Endothelial cell (in vitro differentiated cells): ENCODE data around the gene STH. TPM values are rescaled to one million over a fixed set of nuclear protein-coding genes. Genes with fewer than 3 reads are reported as not detected.

Experiments
- DNase-seq: peaks from one replicate; pipeline ENCODE4 v3.0.0; 2021; ENCODE audit warnings: low spot score
- H3K27ac Mint-ChIP-seq: one replicate; pipeline ENCODE4 v1.8.0; 2021; ENCODE audit warnings: mixed read lengths, inconsistent platforms; ENCODE audit not compliant: unreplicated experiment
- H3K27me3 Mint-ChIP-seq: one replicate; pipeline ENCODE4 v1.8.0; 2021; ENCODE audit warnings: mild to moderate bottlenecking, moderate library complexity, mixed read lengths, inconsistent platforms; ENCODE audit not compliant: unreplicated experiment
- H3K36me3 Mint-ChIP-seq: one replicate; pipeline ENCODE4 v1.8.0; 2021; ENCODE audit warnings: mild to moderate bottlenecking, low read depth, mixed read lengths, inconsistent platforms; ENCODE audit not compliant: unreplicated experiment
- H3K4me1 Mint-ChIP-seq: one replicate; pipeline ENCODE4 v1.8.0; 2021; ENCODE audit warnings: mild to moderate bottlenecking, mixed read lengths, inconsistent platforms; ENCODE audit not compliant: unreplicated experiment
- H3K4me3 Mint-ChIP-seq: one replicate; pipeline ENCODE4 v1.8.0; 2021; ENCODE audit warnings: mild to moderate bottlenecking, mixed read lengths, inconsistent platforms; ENCODE audit not compliant: unreplicated experiment
- H3K9me3 Mint-ChIP-seq: one replicate; pipeline ENCODE4 v1.8.0; 2021; ENCODE audit warnings: mixed read lengths, inconsistent platforms; ENCODE audit not compliant: unreplicated experiment
- total RNA-seq: library from RNA; stranded (reverse); fragmentation: NEBNext Ultra II Directional; extraction: Animal tissue kit (Norgen Biotek cat#: 25700); gene quantifications from one replicate; pipeline ENCODE4 v1.2.1, GENCODE V29; 2021; ENCODE audit not compliant: unreplicated experiment
- TF ChIP-seq, protein P1 (sequence below): fragments of 200-600 bp; sonication (generic); IDR thresholded peaks from one replicate; pipeline ENCODE4 v1.5.0; 2021; ENCODE audit warnings: antibody characterized with exemption; ENCODE audit not compliant: unreplicated experiment

Gene STH
- total RNA-seq, 1 donor from 2014 or later, result not detected

DNA sequence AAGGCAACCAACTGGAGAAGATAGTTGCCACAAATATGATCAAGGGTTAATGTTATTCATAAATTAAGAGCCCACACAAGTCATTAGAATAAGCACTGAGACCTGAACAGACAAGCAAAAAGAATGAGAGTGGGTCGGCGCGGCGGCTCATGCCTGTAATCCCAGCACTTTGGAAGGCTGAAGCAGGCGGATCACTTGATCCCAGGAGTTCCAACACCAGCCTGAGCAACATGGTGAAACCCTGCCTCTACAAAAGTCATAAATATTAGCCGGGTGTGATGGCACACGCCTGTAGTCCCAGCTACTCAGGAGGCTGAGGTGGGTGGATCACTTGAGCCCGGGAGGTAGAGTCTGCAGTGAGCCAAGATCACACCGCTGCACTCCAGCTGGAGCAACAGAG is 40.7 kb upstream of the STH start:
- Mint-ChIP-seq H3K4me1 (no peaks in the 10 kb centered on the region), H3K9me3 (no peaks in the 10 kb centered on the region), H3K36me3 (no peaks in the 10 kb centered on the region), H3K27me3 (no peaks in the 10 kb centered on the region), H3K4me3 (no peak overlapping the region), H3K27ac (no peak overlapping the region)
- TF ChIP-seq, protein P1, sequence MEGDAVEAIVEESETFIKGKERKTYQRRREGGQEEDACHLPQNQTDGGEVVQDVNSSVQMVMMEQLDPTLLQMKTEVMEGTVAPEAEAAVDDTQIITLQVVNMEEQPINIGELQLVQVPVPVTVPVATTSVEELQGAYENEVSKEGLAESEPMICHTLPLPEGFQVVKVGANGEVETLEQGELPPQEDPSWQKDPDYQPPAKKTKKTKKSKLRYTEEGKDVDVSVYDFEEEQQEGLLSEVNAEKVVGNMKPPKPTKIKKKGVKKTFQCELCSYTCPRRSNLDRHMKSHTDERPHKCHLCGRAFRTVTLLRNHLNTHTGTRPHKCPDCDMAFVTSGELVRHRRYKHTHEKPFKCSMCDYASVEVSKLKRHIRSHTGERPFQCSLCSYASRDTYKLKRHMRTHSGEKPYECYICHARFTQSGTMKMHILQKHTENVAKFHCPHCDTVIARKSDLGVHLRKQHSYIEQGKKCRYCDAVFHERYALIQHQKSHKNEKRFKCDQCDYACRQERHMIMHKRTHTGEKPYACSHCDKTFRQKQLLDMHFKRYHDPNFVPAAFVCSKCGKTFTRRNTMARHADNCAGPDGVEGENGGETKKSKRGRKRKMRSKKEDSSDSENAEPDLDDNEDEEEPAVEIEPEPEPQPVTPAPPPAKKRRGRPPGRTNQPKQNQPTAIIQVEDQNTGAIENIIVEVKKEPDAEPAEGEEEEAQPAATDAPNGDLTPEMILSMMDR, result no peak
- no peak for DNase-seq

DNA sequence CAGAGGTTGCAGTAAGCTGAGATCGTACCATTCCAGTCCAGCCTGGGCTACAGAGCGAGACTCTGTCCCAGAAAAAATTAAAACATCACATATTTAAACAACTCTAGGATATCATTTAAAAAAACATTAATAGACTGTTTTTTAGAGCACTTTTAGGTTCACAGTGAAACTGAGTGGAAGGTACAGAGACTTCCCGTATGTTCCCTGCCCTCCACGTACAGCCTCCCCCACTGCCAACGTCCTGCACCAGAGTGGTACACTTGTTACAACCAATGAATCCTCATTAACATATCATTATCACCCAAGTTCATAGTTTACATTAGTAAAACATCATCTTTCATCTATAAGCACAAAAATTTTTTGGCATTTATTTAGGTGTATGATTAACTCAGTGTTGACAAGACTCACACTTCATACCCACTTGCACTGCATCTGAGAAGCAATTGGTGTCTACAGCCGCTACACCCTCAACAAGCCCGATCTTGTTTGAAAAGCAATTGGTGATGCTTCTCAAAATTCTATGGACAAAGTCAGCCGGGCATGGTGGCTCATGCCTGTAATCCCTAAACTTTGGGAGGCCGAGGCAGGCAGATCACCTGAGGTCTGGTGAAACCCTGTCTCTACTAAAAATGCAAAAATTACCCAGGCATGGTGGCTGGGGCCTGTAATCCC is 39.9 kb upstream of the STH start:
- Mint-ChIP-seq H3K27me3 (peaks cover 1% of the 10 kb centered on the region), H3K9me3 (no peaks in the 10 kb centered on the region), H3K27ac (no peak overlapping the region), H3K4me3 (no peak overlapping the region), H3K36me3 (no peaks in the 10 kb centered on the region), H3K4me1 (no peaks in the 10 kb centered on the region)
- TF ChIP-seq, protein P1, result no peak
- no peak for DNase-seq

DNA sequence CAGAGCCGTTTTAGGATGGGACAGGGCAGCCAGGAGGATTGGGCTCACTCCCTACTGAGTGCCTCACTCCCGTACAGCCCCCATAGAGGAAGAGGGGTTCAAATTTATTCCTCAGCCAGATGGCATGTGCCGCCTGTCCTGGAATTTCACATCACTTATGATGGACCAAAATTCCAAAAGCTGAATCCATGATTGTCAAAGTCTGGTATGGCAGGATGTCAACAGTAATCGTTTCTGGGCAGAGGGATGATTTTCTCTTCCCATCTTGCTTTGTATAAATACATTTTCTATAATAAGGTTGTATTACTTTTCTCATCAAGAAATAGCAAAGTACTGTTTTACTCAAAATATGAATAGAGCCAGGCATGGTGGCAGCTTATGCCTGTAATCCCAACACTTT is 38.7 kb upstream of the STH start:
- TF ChIP-seq, protein P1, result no peak
- H3K9me3 Mint-ChIP-seq, result no peaks in the 10 kb centered on the region
- no peaks in the 10 kb centered on the region for H3K4me1 Mint-ChIP-seq
- H3K27me3 Mint-ChIP-seq, result peaks cover 1% of the 10 kb centered on the region
- H3K4me3 Mint-ChIP-seq, result no peak overlapping the region
- H3K36me3 Mint-ChIP-seq, result no peaks in the 10 kb centered on the region
- no peak for DNase-seq
- H3K27ac Mint-ChIP-seq, result no peak overlapping the region

DNA sequence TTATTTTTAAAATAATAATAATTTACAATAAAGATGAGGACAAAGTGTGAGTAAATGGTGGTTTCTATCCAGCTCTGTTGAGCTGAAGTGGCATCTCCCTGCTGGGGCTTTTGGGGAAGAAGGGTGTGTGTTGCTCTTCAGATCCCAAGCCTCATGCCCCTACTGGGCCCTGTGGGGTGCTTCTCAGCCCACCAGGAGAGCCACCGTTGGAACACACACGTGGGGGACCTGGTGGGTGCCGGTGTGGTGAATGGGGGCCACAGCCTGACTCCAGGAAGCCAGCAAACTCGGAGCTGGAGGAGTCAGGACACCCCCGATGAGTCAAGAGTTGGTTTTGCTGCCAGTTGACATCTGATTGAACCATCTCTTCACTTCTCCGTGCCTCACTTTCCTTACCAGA is 37.8 kb upstream of the STH start:
- no peak overlapping the region for H3K4me3 Mint-ChIP-seq
- H3K9me3 Mint-ChIP-seq, result no peaks in the 10 kb centered on the region
- no peaks in the 10 kb centered on the region for H3K36me3 Mint-ChIP-seq
- no peaks in the 10 kb centered on the region for H3K4me1 Mint-ChIP-seq
- TF ChIP-seq, protein P1, result no peak
- no peak for DNase-seq
- no peak overlapping the region for H3K27ac Mint-ChIP-seq
- H3K27me3 Mint-ChIP-seq, result peaks cover 3% of the 10 kb centered on the region

DNA sequence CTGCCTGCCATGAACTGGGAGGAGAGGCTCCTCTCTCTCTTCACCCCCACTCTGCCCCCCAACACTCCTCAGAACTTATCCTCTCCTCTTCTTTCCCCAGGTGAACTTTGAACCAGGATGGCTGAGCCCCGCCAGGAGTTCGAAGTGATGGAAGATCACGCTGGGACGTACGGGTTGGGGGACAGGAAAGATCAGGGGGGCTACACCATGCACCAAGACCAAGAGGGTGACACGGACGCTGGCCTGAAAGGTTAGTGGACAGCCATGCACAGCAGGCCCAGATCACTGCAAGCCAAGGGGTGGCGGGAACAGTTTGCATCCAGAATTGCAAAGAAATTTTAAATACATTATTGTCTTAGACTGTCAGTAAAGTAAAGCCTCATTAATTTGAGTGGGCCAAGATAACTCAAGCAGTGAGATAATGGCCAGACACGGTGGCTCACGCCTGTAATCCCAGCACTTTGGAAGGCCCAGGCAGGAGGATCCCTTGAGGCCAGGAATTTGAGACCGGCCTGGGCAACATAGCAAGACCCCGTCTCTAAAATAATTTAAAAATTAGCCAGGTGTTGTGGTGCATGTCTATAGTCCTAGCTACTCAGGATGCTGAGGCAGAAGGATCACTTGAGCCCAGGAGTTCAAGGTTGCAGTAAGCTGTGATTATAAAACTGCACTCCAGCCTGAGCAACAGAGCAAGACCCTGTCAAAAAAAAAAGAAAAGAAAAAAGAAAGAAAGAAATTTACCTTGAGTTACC is 36.7 kb upstream of the STH start:
- no peaks in the 10 kb centered on the region for H3K9me3 Mint-ChIP-seq
- H3K36me3 Mint-ChIP-seq, result no peaks in the 10 kb centered on the region
- DNase-seq, result no peak
- no peaks in the 10 kb centered on the region for H3K4me1 Mint-ChIP-seq
- peaks cover 5% of the 10 kb centered on the region for H3K27me3 Mint-ChIP-seq
- TF ChIP-seq, protein P1, result no peak
- no peak overlapping the region for H3K27ac Mint-ChIP-seq
- no peak overlapping the region for H3K4me3 Mint-ChIP-seq
